GM12878 (cell line): Measurements from ENCODE around the gene NDUFV1. TPM values are rescaled to one million over a fixed set of nuclear protein-coding genes. Genes with fewer than 3 reads are reported as not detected.

Experiments
- ATAC-seq: fragments of 200-7000 bp; cut with Tn5 transposase; 3 replicates; pipeline ENCODE4 v1.9.1; 2020; ENCODE audit warnings: mild to moderate bottlenecking, moderate library complexity
- BruUV-seq: library from RNA; stranded (reverse); fragments of 400-500 nt; replicated peaks from 2 replicates; lab custom pipeline; 2021; lab: Mats Ljungman, UMichigan
- CTCF ChIA-PET: fragments of 300-600 bp; sonication (Branson Sonifier 250); formaldehyde crosslinking; extraction: SDS; loops from one replicate; lab custom pipeline; 2021; ENCODE audit warnings: inconsistent platforms; lab: Yijun Ruan, JAX
- POLR2A ChIA-PET: fragments of 350-600 bp; formaldehyde crosslinking; extraction: SDS; loops from one replicate; lab custom pipeline; 2021; ENCODE audit warnings: inconsistent platforms; lab: Charles Lee
- RAD21 ChIA-PET: fragments of 300-600 bp; sonication (Branson Sonifier 250); formaldehyde crosslinking; loops from one replicate; lab custom pipeline; 2023; ENCODE audit warnings: antibody characterized with exemption; ENCODE audit not compliant: unreplicated experiment; lab: Charles Lee
- SMC1A ChIA-PET: fragments of 300-600 bp; sonication (Branson Sonifier 250); formaldehyde crosslinking; loops from one replicate; lab custom pipeline; 2023; ENCODE audit not compliant: unreplicated experiment, uncharacterized antibody; lab: Charles Lee
- DNase-seq: peaks from one replicate; pipeline ENCODE4 v3.0.0-alpha.2; 2011; ENCODE audit warnings: low read depth, low spot score
- FAIRE-seq: peaks from 3 replicates; lab custom pipeline; 2011; peaks lifted over from hg19 to GRCh38; lab: Jason Lieb, UNC
- H2AFZ ChIP-seq: 2 replicates; pipeline ENCODE4 v1.6.0; 2011; ENCODE audit warnings: low read depth, low read length, control low read depth; ENCODE audit not compliant: control insufficient read depth
- H3K27ac ChIP-seq: 2 replicates; pipeline ENCODE4 v1.5.1; 2011; ENCODE audit warnings: control low read depth; ENCODE audit not compliant: control insufficient read depth, insufficient read depth
- H3K27me3 ChIP-seq, 2 experiments: replicated peaks in 1 of 2; 2 replicates each; pipeline versions ENCODE4 v1.6.0 to v1.6.1; 2011; ENCODE audit warnings: low read length in 1 of 2; ENCODE audit not compliant: control insufficient read depth in 2 of 2, insufficient read depth in 2 of 2
- H3K36me3 ChIP-seq, 2 experiments: 2 replicates each; pipeline ENCODE4 v1.5.1; 2011; ENCODE audit warnings: low read length in 1 of 2; ENCODE audit not compliant: control insufficient read depth in 2 of 2, insufficient read depth in 2 of 2
- H3K4me1 ChIP-seq: 2 replicates; pipeline ENCODE4 v1.6.1; 2011; ENCODE audit warnings: mild to moderate bottlenecking, low read length, moderate library complexity, mixed read lengths; ENCODE audit not compliant: control insufficient read depth, insufficient read depth
- H3K4me2 ChIP-seq: 2 replicates; pipeline ENCODE4 v1.6.0; 2011; ENCODE audit warnings: control low read depth; ENCODE audit not compliant: control insufficient read depth, insufficient read depth
- H3K4me3 ChIP-seq: fragments of 200-600 bp; sonication (generic); 2 replicates; pipeline ENCODE4 v1.5.1; 2016
- H3K79me2 ChIP-seq: 2 replicates; pipeline ENCODE4 v1.6.0; 2011; ENCODE audit warnings: low read length; ENCODE audit not compliant: control insufficient read depth, insufficient read depth
- H3K9ac ChIP-seq: 2 replicates; pipeline ENCODE4 v1.8.0; 2011; ENCODE audit warnings: low read length, control low read depth, mixed read lengths; ENCODE audit not compliant: control insufficient read depth, insufficient read depth
- H3K9me3 ChIP-seq: replicated peaks from 3 replicates; pipeline ENCODE4 v1.5.1; 2011; ENCODE audit warnings: mild to moderate bottlenecking, low read length; ENCODE audit not compliant: control insufficient read depth, insufficient read depth
- H4K20me1 ChIP-seq: 2 replicates; pipeline ENCODE4 v1.6.0; 2011; ENCODE audit not compliant: control insufficient read depth, insufficient read depth
- CBFB ChIP-seq: IDR thresholded peaks from 2 replicates; pipeline ENCODE4 v1.6.1; 2016; ENCODE audit warnings: antibody characterized with exemption, low read depth
- ESRRA ChIP-seq: IDR thresholded peaks from 2 replicates; pipeline ENCODE4 v1.6.1; 2012; ENCODE audit warnings: mild to moderate bottlenecking, low read length, improper control_type of control experiment
- ETV6 ChIP-seq, 2 experiments: fragments of 450-650 bp in 1 of 2; IDR thresholded peaks in 1 of 2; conservative IDR thresholded peaks in 1 of 2; 2 replicates each; pipeline ENCODE4 v1.6.1; 2014; ENCODE audit warnings: antibody characterized with exemption in 1 of 2, borderline replicate concordance in 1 of 2, low read depth in 1 of 2, mild to moderate bottlenecking in 1 of 2, moderate library complexity in 1 of 2
- MXI1 ChIP-seq: fragments of 150-350 bp; IDR thresholded peaks from 2 replicates; pipeline ENCODE4 v1.6.1; 2011; ENCODE audit warnings: low read depth, mild to moderate bottlenecking, inconsistent platforms, low read length, improper control_type of control experiment
- PML ChIP-seq: IDR thresholded peaks from 2 replicates; pipeline ENCODE4 v1.6.1; 2012; ENCODE audit warnings: low read length, inconsistent platforms
- POLR2AphosphoS5 ChIP-seq: IDR thresholded peaks from 2 replicates; pipeline ENCODE4 v1.6.1; 2011; ENCODE audit warnings: mild to moderate bottlenecking, low read length, inconsistent platforms
- RAD21 ChIP-seq: IDR thresholded peaks from 2 replicates; pipeline ENCODE4 v1.6.1; 2011; ENCODE audit warnings: mild to moderate bottlenecking, low read depth, low read length, moderate library complexity; ENCODE audit not compliant: insufficient read depth
- RBBP5 ChIP-seq: fragments of 200-600 bp; sonication (generic); conservative IDR thresholded peaks from 2 replicates; pipeline ENCODE4 v1.6.1; 2016
- RUNX3 ChIP-seq: IDR thresholded peaks from 2 replicates; pipeline ENCODE4 v1.6.1; 2012; ENCODE audit warnings: low read length, inconsistent platforms
- SMAD5 ChIP-seq: IDR thresholded peaks from 2 replicates; pipeline ENCODE4 v1.6.1; 2016; ENCODE audit warnings: antibody characterized with exemption, low read depth
- STAT3 ChIP-seq: IDR thresholded peaks from 2 replicates; pipeline ENCODE4 v1.6.1; 2011; ENCODE audit warnings: low read depth, low read length, improper control_type of control experiment
- TCF7 ChIP-seq: IDR thresholded peaks from 2 replicates; pipeline ENCODE4 v1.6.1; 2014; ENCODE audit warnings: antibody characterized with exemption, borderline replicate concordance
- WRNIP1 ChIP-seq: IDR thresholded peaks from 2 replicates; pipeline ENCODE4 v1.6.1; 2011; ENCODE audit warnings: low read depth, low read length, improper control_type of control experiment, borderline replicate concordance
- ZNF217 ChIP-seq: fragments of 450-650 bp; IDR thresholded peaks from 2 replicates; pipeline ENCODE4 v1.6.1; 2017; ENCODE audit warnings: antibody characterized with exemption, mild to moderate bottlenecking
- WGBS: methylation state at CpG from one replicate; pipeline ENCODE4 v1.1.6; 2016; ENCODE audit warnings: low lambda C conversion rate; ENCODE audit not compliant: insufficient replicate concordance, insufficient coverage; ENCODE audit errors: missing lambda C conversion rate; 5-methylcytosine and 5-hydroxymethylcytosine counted together
- in situ Hi-C: fragments of 300-500 bp; cut with MboI; formaldehyde crosslinking; loops from 9 replicates; pipeline ENCODE4 v1.14.3; 2018; ENCODE audit warnings: mixed read lengths
- intact Hi-C: fragments of 100-400 bp; cut with micrococcal nuclease; formaldehyde crosslinking; loops from one replicate; pipeline ENCODE4 v1.14.2; 2022; ENCODE audit not compliant: unreplicated experiment
- polyA plus RNA-seq, 11 experiments: library from polyadenylated mRNA; depleted of rRNA in 4 of 11; unstranded in 6 of 11; stranded (reverse) in 5 of 11; fragments of >200 nt; fragmentation: Nextera tagmentation in 4 of 11; fragmentation: Illumina TruSeq in 1 of 11; extraction: Ambion mirVana in 4 of 11; extraction: Trizol in 1 of 11; gene quantifications; 1 replicate in 1 of 11; 2 replicates in 10 of 11; pipeline versions ENCODE4 v1.2.1 to v1.2.3, GENCODE V29; 2011 to 2016; ENCODE audit warnings: inconsistent platforms in 2 of 11, missing spikeins in 2 of 11, low read depth in 1 of 11
- total RNA-seq, 4 experiments: library from RNA; depleted of rRNA in 3 of 4; stranded (reverse); fragments of >200 nt in 3 of 4; fragmentation: Illumina TruSeq in 1 of 4; extraction: Trizol in 1 of 4; gene quantifications; 2 replicates each; pipeline versions ENCODE4 v1.2.1 to v1.2.3, GENCODE V29; 2013 to 2021
- TF ChIP-seq, protein P1 (sequence below): fragments of 450-650 bp; IDR thresholded peaks from 2 replicates; pipeline ENCODE4 v1.6.1; 2017; ENCODE audit warnings: mild to moderate bottlenecking, moderate library complexity
- TF ChIP-seq, protein P2 (sequence below): IDR thresholded peaks from 2 replicates; pipeline ENCODE4 v1.6.1; 2011; ENCODE audit warnings: low read depth, mild to moderate bottlenecking, low read length, moderate library complexity, borderline replicate concordance; ENCODE audit errors: extremely low read depth

The NDUFV1 gene
- total and polyA plus RNA-seq, 10 of the 15 experiments (the other 5 are each of a cell fraction or from before 2014, with no cell fraction given) = 8.2 to 380 (median 231) TPM

DNA sequence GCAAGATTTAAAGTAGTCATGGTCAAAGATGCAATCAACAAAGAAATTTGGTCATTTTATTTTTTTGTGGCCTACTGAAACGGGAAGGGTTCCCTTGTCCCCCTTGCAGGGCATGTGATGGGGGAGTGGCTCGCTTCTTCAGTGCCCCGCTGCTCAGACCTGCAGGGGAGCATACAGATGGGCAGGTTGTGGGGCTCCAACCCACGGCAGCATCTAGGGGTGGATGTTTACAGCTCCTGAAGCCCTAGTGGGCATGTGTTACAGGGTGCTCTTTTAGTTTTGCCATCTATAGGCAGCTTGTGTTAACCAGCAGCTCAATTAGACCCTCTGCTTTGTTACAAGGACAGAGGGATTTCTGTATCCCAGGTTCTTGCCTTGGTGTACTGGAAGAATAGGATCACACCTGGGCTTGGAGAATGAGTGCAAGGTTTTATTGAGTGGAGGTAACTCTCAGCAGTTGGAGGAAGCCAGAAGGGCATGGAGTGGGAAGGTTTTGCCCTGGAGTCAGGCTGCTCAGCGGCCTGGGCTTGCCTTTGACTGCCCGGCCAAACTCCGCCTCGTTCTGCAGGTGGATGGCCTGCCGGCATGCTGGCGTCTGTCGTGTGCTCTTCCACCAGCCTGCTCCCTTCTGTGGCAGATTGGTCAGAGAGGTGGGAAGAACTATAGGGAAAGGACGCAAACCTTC, 13.7 kb upstream of the NDUFV1 start:
- H3K27me3 ChIP-seq = no peaks in the 10 kb centered on the region
- in situ Hi-C loops = no loop called here
- no peaks in the 10 kb centered on the region for H3K79me2 ChIP-seq
- no peak overlapping the region for H3K9ac ChIP-seq
- peaks cover 6% of the 10 kb centered on the region; the same call in 2 of the 3 replicates for H3K9me3 ChIP-seq
- ChIA-PET POLR2A (interaction anchor here (1.3 to 1.5 kb wide), 2 partner anchors 7 to 22 kb away, joined by 4 read pairs; no protein-coding TSS in a partner anchor), CTCF (interaction anchor here (0.6 to 2.5 kb wide), 5 partner anchors 10 to 210 kb away, joined by 3 to 11 read pairs (median 4); partner anchors contain the start of gene GSTP1), SMC1A (interaction anchor here (0.6 to 1.9 kb wide), 3 partner anchors 8 to 50 kb away, joined by 3 to 5 read pairs (median 3); no protein-coding TSS in a partner anchor), RAD21 (interaction anchor here (1.5 kb wide), 1 partner anchor 10 kb away, joined by 6 read pairs; no protein-coding TSS in a partner anchor)
- no peak overlapping the region for H3K4me2 ChIP-seq
- WGBS = 79% methylated on average over 12 of the region's 12 CpGs
- no peak overlapping the region for H2AFZ ChIP-seq
- intact Hi-C loops = no loop called here
- ATAC-seq (no peak), FAIRE-seq (no peak), DNase-seq (no peak)
- no peaks in the 10 kb centered on the region for H4K20me1 ChIP-seq
- no peak overlapping the region for H3K27ac ChIP-seq
- TF ChIP-seq RAD21 (no peak), PML (no peak), WRNIP1 (no peak), RUNX3 (no peak), RBBP5 (no peak), ZNF217 (no peak), ETV6 (conservative IDR thresholded peaks at IDR 0.05 in 1 of 2, IDR thresholded peaks at IDR 0.05 in 1 of 2; ENCODE audit: borderline replicate concordance in 1 of 2, low read depth in 1 of 2) (no peak), MXI1 (no peak), TCF7 (no peak), POLR2AphosphoS5 (no peak), CBFB (no peak), SMAD5 (no peak), STAT3 (no peak), ESRRA (no peak)
- TF ChIP-seq, protein P1, sequence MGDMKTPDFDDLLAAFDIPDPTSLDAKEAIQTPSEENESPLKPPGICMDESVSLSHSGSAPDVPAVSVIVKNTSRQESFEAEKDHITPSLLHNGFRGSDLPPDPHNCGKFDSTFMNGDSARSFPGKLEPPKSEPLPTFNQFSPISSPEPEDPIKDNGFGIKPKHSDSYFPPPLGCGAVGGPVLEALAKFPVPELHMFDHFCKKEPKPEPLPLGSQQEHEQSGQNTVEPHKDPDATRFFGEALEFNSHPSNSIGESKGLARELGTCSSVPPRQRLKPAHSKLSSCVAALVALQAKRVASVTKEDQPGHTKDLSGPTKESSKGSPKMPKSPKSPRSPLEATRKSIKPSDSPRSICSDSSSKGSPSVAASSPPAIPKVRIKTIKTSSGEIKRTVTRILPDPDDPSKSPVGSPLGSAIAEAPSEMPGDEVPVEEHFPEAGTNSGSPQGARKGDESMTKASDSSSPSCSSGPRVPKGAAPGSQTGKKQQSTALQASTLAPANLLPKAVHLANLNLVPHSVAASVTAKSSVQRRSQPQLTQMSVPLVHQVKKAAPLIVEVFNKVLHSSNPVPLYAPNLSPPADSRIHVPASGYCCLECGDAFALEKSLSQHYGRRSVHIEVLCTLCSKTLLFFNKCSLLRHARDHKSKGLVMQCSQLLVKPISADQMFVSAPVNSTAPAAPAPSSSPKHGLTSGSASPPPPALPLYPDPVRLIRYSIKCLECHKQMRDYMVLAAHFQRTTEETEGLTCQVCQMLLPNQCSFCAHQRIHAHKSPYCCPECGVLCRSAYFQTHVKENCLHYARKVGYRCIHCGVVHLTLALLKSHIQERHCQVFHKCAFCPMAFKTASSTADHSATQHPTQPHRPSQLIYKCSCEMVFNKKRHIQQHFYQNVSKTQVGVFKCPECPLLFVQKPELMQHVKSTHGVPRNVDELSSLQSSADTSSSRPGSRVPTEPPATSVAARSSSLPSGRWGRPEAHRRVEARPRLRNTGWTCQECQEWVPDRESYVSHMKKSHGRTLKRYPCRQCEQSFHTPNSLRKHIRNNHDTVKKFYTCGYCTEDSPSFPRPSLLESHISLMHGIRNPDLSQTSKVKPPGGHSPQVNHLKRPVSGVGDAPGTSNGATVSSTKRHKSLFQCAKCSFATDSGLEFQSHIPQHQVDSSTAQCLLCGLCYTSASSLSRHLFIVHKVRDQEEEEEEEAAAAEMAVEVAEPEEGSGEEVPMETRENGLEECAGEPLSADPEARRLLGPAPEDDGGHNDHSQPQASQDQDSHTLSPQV = no peak
- TF ChIP-seq, protein P2, sequence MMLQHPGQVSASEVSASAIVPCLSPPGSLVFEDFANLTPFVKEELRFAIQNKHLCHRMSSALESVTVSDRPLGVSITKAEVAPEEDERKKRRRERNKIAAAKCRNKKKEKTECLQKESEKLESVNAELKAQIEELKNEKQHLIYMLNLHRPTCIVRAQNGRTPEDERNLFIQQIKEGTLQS = no peak
- peaks cover 0 to 2% of the 10 kb centered on the region in 2 experiments; a peak in 1 of 4 replicates for H3K36me3 ChIP-seq
- H3K4me1 ChIP-seq = peaks cover 14% of the 10 kb centered on the region
- BruUV-seq = no TSS peak
- H3K4me3 ChIP-seq = no peak overlapping the region
